Tibial artery (tissue), 4 donors: ENCODE measurements around the gene SLC25A34.

Source experiments
- DNase-seq, 2 donors: peaks; one replicate each; pipeline ENCODE4 v3.0.0-alpha.2; 2019
- H3K27ac ChIP-seq, 2 donors: fragments of 200-600 bp; sonication (generic) in 1 of 2; 1 replicate in 1 of 2; 2 replicates in 1 of 2; pipeline ENCODE4 v1.5.1; 2018 to 2019; ENCODE audit warnings: mild to moderate bottlenecking in 1 of 2
- H3K27me3 ChIP-seq, 2 donors: fragments of 200-600 bp; sonication (generic) in 1 of 2; one replicate each; pipeline versions ENCODE4 v1.5.1 to v1.6.0; 2016 to 2019
- H3K36me3 ChIP-seq, 3 donors: fragments of 200-600 bp; sonication (generic) in 2 of 3; one replicate each; pipeline ENCODE4 v1.5.1; 2016 to 2019; ENCODE audit warnings: mild to moderate bottlenecking in 2 of 3
- H3K4me1 ChIP-seq, 4 donors: fragments of 200-600 bp; sonication (generic) in 2 of 4; 1 replicate in 3 of 4; 2 replicates in 1 of 4; pipeline ENCODE4 v1.5.1; 2016 to 2019
- H3K4me3 ChIP-seq, 2 donors: fragments of 200-600 bp; sonication (generic) in 1 of 2; 1 replicate in 1 of 2; 2 replicates in 1 of 2; pipeline ENCODE4 v1.5.1; 2018 to 2019; ENCODE audit warnings: mild to moderate bottlenecking in 2 of 2
- H3K9me3 ChIP-seq, 3 donors: fragments of 200-600 bp; sonication (generic) in 1 of 3; one replicate each; pipeline ENCODE4 v1.5.1; 2016 to 2019
- intact Hi-C: fragments of 100-400 bp; cut with DNase I; formaldehyde crosslinking; loops from one replicate; pipeline ENCODE4 v1.15.0; 2023; ENCODE audit warnings: low total_unique reads
- TF ChIP-seq, protein P1 (sequence below), 2 experiments: fragments of 200-600 bp in 1 of 2; fragments of 450-650 bp in 1 of 2; IDR thresholded peaks; one replicate each; pipeline ENCODE4 v1.5.1; 2017 to 2019; ENCODE audit warnings: antibody characterized with exemption in 2 of 2, mild to moderate bottlenecking in 1 of 2, moderate library complexity in 1 of 2

SLC25A34 gene

DNA sequence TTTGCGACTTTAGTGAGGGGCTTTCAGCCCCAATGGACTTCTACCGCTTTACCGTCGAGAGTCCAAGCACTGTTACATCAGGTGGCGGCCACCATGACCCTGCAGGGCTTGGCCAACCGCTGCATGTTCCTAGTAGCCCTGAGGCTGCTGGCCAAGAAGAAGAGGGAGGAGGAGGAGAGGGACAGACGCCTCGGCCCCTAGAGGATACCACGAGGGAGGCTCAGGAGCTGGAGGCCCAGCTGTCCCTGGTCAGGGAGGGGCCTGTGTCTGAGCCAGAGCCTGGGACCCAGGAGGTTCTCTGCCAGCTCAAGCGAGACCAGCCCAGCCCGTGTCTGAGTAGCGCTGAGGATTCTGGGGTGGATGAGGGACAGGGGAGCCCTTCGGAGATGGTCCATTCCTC is 8.6 kb upstream of the SLC25A34 start:
- H3K4me1 ChIP-seq = no peaks in the 10 kb centered on the region
- no peak overlapping the region for H3K27ac ChIP-seq
- no peaks in the 10 kb centered on the region for H3K9me3 ChIP-seq
- intact Hi-C loops = no loop called here
- no peak for DNase-seq
- no peaks in the 10 kb centered on the region for H3K27me3 ChIP-seq
- TF ChIP-seq, protein P1, sequence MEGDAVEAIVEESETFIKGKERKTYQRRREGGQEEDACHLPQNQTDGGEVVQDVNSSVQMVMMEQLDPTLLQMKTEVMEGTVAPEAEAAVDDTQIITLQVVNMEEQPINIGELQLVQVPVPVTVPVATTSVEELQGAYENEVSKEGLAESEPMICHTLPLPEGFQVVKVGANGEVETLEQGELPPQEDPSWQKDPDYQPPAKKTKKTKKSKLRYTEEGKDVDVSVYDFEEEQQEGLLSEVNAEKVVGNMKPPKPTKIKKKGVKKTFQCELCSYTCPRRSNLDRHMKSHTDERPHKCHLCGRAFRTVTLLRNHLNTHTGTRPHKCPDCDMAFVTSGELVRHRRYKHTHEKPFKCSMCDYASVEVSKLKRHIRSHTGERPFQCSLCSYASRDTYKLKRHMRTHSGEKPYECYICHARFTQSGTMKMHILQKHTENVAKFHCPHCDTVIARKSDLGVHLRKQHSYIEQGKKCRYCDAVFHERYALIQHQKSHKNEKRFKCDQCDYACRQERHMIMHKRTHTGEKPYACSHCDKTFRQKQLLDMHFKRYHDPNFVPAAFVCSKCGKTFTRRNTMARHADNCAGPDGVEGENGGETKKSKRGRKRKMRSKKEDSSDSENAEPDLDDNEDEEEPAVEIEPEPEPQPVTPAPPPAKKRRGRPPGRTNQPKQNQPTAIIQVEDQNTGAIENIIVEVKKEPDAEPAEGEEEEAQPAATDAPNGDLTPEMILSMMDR (IDR thresholded peaks at IDR 0.05) = no peak
- no peak overlapping the region for H3K4me3 ChIP-seq
- H3K36me3 ChIP-seq = peaks cover 72 to 98% (median 95%) of the 10 kb centered on the region in 3 donors

DNA sequence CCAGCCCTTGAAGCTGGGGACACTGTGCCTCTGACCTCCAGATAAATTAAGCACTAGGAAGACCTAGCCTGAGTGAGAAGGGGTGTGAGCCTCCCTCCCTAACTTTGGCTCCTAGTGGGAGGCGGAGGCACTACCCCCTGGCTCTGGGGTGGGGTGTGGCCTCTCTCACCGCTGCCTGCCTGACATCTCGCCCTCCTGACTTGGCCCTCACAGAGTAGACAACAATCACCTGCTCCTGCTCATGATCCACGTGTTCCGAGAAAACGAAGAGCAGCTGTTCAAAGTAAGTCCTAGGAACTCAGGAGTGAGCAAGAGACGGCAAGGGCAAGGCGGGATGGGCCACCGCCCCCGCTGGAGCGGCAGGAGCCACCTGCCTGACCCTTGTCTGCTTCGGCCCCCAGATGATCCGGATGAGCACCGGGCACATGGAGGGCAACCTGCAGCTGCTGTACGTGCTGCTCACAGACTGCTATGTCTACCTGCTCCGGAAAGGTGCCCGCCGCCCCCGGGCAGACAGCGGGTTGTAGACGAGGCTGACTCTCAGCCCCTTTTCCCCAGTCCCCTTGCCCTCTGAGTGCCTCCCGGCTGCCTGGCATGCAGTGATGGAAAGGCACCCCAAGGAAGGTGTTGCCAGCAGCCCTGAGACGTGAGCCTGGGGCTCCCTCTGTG is 8.1 kb upstream of the SLC25A34 start:
- Histone ChIP-seq H3K36me3 (peaks cover 78 to 98% (median 95%) of the 10 kb centered on the region in 3 donors), H3K27ac (no peak overlapping the region)
- DNase-seq = no peak

DNA sequence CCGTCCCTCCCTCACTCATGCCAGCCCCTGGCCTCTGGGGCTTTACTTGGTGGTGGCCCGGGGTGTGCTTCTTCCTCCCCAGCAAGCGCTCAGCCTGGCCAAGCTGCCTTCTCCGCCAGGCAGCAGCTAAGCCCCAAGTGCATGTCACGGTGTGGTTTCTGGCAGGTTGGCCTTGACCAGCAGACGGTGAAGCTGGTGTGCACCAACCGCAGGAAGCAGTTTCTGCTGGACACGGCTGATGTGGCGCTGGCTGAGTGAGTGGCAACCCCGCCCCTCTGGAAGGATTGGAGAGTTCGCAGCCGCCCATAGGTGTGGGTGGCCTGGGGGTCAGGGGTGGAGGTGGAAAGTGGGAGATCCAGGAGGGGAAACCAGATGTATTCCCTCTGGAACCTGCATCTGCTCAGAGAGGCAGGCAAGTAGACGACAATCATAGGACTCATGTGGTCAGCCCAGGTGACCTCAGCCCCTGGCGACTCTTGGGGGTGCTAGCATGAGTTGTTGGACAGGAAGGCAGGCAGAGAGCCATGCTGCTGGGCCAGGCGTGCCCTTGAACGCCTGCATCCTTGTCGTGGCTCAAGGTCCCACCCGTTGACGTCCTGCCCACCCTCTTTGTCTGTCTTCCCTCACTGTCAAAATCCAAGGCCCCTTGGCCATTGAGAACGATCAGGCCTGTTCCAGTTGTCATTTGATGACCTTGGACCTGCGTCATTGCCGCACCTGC is 7.0 kb upstream of the SLC25A34 start:
- no peaks in the 10 kb centered on the region for H3K9me3 ChIP-seq
- no peaks in the 10 kb centered on the region for H3K4me1 ChIP-seq
- TF ChIP-seq, protein P1 (IDR thresholded peaks at IDR 0.05) = no peak
- no peak overlapping the region for H3K27ac ChIP-seq
- no peak for DNase-seq
- H3K4me3 ChIP-seq = no peak overlapping the region
- H3K36me3 ChIP-seq = peaks cover 86 to 98% (median 97%) of the 10 kb centered on the region in 3 donors
- H3K27me3 ChIP-seq = no peaks in the 10 kb centered on the region
- intact Hi-C loops = no loop called here

More for the DNA sequence above, 8.1 kb upstream of the SLC25A34 start:
- intact Hi-C loops = no loop called here
- Histone ChIP-seq H3K4me3 (no peak overlapping the region), H3K4me1 (no peaks in the 10 kb centered on the region), H3K9me3 (no peaks in the 10 kb centered on the region), H3K27me3 (no peaks in the 10 kb centered on the region)
- TF ChIP-seq, protein P1 (IDR thresholded peaks at IDR 0.05) = no peak

DNA sequence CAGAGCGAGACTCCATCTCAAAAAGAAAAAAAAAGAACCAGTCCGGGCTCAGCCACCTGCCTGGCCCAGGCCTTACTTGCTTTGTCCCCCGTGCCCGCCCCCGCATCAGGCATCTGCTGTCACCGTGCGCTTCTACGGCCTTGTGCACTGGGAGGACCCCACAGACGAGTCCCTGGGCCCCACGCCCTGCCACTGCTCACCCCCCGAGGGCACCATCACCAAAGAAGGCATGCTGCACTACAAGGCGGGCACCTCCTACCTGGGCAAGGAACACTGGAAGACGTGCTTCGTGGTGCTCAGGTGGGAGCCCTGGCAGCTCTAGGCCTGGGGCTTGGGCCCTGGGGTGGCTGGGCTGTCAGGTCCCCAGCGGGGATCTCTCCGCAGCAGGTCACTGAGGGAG is 5.6 kb upstream of the SLC25A34 start:
- peaks cover 89 to 100% (median 99%) of the 10 kb centered on the region in 3 donors for H3K36me3 ChIP-seq

GRCh38 chr1:15730936-15731335 is 5.1 kb upstream of the SLC25A34 start:
- TF ChIP-seq, protein P1 (IDR thresholded peaks at IDR 0.05) = no peak
- no peak overlapping the region for H3K27ac ChIP-seq
- no peaks in the 10 kb centered on the region for H3K27me3 ChIP-seq
- DNase-seq = no peak
- no peak overlapping the region for H3K4me3 ChIP-seq
- no peaks in the 10 kb centered on the region for H3K9me3 ChIP-seq
- intact Hi-C loops = loop anchor here (5.0 kb wide), 1 partner anchor 134 kb away; no protein-coding TSS in a partner anchor
- peaks cover 84 to 97% (median 94%) of the 10 kb centered on the region in 3 donors for H3K36me3 ChIP-seq
- H3K4me1 ChIP-seq = peaks cover 0 to 11% (median 6%) of the 10 kb centered on the region in 4 donors

More for the DNA sequence above, 5.6 kb upstream of the SLC25A34 start:
- H3K27ac ChIP-seq = no peak overlapping the region
- TF ChIP-seq, protein P1 (IDR thresholded peaks at IDR 0.05) = no peak
- no peaks in the 10 kb centered on the region for H3K9me3 ChIP-seq
- DNase-seq = no peak
- no peaks in the 10 kb centered on the region for H3K27me3 ChIP-seq
- no peak overlapping the region for H3K4me3 ChIP-seq
- intact Hi-C loops = loop anchor here (5.0 kb wide), 1 partner anchor 133 kb away; no protein-coding TSS in a partner anchor
- H3K4me1 ChIP-seq = peaks cover 0 to 6% (median under 1%) of the 10 kb centered on the region in 4 donors
